Central memory CD8-positive, alpha-beta T cell (primary cell): ENCODE measurements around the gene LBHD2.
"Not testable (repeated sequence)": the region's sequence is repeated elsewhere in the genome, so short reads cannot be mapped to it uniquely, and the experiment has no call there.

Experiments
- ATAC-seq: fragments of 150-1000 bp; cut with Tn5 transposase; replicated peaks from 2 replicates; pipeline ENCODE4 v1.10.0; 2022; ENCODE audit warnings: mild to moderate bottlenecking, moderate FRiP score, moderate number of reproducible peaks; ENCODE audit not compliant: poor library complexity, severe bottlenecking; ENCODE audit errors: extremely low read depth
- DNase-seq, 2 donors: peaks; one replicate each; pipeline ENCODE4 v3.0.0; 2021; ENCODE audit warnings: low spot score in 2 of 2
- H3K27ac Mint-ChIP-seq: one replicate; pipeline ENCODE4 v1.8.0; 2022; ENCODE audit warnings: low read depth, mild to moderate bottlenecking, moderate library complexity, mixed read lengths
- H3K27me3 Mint-ChIP-seq: one replicate; pipeline ENCODE4 v1.8.0; 2022; ENCODE audit warnings: mixed read lengths
- H3K36me3 Mint-ChIP-seq: one replicate; pipeline ENCODE4 v1.8.0; 2022; ENCODE audit warnings: mild to moderate bottlenecking, moderate library complexity, mixed read lengths; ENCODE audit not compliant: insufficient read depth
- H3K4me1 Mint-ChIP-seq: one replicate; pipeline ENCODE4 v1.8.0; 2022; ENCODE audit warnings: mixed read lengths
- H3K4me3 Mint-ChIP-seq: one replicate; pipeline ENCODE4 v1.8.0; 2022; ENCODE audit warnings: mild to moderate bottlenecking, moderate library complexity, mixed read lengths
- H3K9me3 Mint-ChIP-seq: one replicate; pipeline ENCODE4 v1.8.0; 2022; ENCODE audit warnings: mixed read lengths

The LBHD2 gene

DNA sequence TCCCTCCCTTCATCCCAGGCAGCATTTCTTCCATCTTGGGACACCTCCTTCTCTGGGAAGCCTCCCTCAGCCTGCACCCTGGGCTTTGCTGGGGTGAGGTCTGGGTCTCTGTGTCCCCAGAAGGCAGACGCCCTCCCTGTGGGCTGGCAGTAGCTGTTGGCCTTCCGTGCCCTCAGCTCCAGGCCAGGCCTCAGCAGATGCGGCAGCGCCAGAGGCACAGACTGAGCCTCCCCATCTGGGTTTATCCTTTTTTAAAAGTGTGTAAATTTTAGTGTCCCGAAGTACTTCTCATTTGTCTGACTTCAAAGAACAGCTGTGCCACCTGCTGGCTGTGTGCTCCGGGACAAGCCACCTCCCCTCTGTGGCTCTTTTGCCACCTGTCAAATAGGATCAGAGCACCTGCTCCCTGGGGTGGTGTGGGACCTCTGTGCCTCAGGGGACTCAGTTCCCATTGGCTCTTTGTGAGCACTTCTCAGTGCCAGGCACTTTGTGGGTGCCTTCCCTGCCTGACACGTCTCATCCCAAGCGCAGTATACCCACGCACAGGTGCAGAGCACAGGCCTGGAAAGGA, 21.7 kb downstream of the LBHD2 start:
- peaks cover 8% of the 10 kb centered on the region for H3K4me1 Mint-ChIP-seq
- DNase-seq, result no peak
- no peaks in the 10 kb centered on the region for H3K36me3 Mint-ChIP-seq
- no peak for ATAC-seq
- H3K27ac Mint-ChIP-seq, result no peak overlapping the region
- H3K9me3 Mint-ChIP-seq, result no peaks in the 10 kb centered on the region
- no peak overlapping the region for H3K4me3 Mint-ChIP-seq
- H3K27me3 Mint-ChIP-seq, result peaks cover 39% of the 10 kb centered on the region

- Mint-ChIP-seq H3K27me3 (peaks cover 34% of the 10 kb centered on the region), H3K27ac (no peak overlapping the region), H3K36me3 (no peaks in the 10 kb centered on the region), H3K4me1 (peaks cover 8% of the 10 kb centered on the region), H3K9me3 (no peaks in the 10 kb centered on the region), H3K4me3 (no peak overlapping the region)
- DNase-seq (no peak), ATAC-seq (no peak)
These were observed 23.4 kb downstream of the LBHD2 start for GRCh38 chr14:103107455-103107854.

DNA sequence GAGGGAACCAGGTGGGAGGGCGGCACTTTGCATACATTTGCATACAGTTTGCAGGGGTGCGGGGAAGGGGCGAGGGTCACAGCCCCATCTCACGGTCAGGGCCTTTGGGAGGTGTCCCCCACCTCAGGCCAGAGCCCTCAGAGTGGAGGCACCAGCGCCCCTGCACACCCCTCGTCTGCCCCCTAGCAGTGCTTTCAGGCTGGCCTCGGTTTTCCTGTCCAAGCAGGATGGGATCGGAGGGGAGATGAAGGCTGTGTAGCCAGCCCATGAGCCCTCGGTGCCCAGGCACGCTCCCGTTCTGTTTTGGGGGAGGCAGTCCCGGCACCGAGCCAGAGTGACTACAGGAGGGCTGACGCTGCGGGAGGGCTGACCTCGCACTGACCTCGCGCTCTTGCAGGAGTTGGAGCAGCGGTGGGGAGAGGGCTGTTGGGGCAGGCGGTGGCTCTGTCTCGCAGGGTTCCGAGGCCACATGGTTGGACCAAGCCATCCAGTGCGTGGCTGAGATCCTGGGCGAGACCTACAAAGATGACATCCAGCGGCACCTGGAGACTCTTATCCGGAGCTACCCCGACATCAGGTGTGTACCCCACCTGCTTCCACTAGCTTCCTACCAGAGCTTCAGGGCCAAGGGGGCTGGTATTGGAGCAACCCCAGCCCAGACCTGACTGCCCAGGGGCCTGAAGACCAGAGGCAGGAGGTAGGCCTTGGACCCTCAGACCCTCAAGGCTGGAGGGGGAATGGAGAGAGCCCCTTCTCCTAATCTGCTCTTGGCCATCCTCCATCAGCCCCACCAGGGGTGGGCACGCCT, 24.1 kb downstream of the LBHD2 start:
- Mint-ChIP-seq H3K9me3 (no peaks in the 10 kb centered on the region), H3K27me3 (peaks cover 31% of the 10 kb centered on the region), H3K27ac (no peak overlapping the region), H3K36me3 (no peaks in the 10 kb centered on the region), H3K4me3 (no peak overlapping the region), H3K4me1 (peaks cover 8% of the 10 kb centered on the region)
- DNase-seq (no peak), ATAC-seq (no peak)

- Mint-ChIP-seq H3K27ac (no peak overlapping the region), H3K36me3 (no peaks in the 10 kb centered on the region), H3K4me3 (no peak overlapping the region), H3K27me3 (peaks cover 25% of the 10 kb centered on the region), H3K9me3 (no peaks in the 10 kb centered on the region), H3K4me1 (peaks cover 8% of the 10 kb centered on the region)
- ATAC-seq, result no peak
- DNase-seq, result no peak
These were observed 24.8 kb downstream of the LBHD2 start for GRCh38 chr14:103108749-103109207.

DNA sequence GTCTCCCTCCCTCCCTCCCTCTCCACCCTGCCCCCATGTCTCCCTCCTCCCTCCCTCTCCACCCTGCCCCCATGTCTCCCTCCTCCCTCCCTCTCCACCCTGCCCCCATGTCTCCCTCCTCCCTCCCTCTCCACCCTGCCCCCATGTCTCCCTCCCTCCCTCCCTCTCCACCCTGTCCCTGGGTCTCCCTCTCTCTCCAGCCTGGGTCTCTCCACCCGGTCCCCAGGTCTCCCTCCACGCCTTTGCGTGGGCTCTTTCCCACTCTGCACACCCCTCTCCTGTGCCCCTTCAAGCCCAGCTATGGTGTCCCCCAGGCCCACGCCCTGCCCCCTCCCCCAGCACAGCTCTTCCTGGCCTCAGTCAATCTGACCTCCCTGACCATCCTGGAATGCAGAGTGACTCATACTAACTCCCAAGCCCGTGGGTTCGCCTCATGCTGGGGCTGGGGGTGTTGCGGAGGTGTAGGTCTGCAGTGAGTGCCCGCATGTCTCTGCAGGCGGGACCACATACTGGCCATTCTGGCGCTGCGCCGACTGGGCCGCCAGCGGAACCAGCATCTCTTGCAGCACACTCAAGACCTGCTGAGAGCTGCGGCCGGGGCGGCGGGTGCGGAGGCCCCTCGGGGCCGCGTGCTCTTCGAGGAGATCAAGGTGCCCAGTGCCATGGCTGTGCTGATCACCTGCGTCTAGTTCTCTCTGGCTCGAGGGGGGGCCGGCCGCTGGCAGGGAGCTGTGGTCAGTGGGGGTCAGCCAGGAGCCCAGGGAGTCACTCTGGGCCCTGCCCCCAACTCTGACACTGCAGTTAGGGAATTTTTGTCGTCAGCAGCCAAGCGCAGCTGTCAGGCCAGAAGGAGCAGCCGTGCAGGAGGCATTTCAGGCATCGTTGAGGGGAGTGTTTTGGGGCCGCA, 25.8 kb downstream of the LBHD2 start:
- H3K36me3 Mint-ChIP-seq, result no peaks in the 10 kb centered on the region
- ATAC-seq (no peak), DNase-seq (no peak)
- no peaks in the 10 kb centered on the region for H3K9me3 Mint-ChIP-seq
- peaks cover 7% of the 10 kb centered on the region for H3K4me1 Mint-ChIP-seq
- no peak overlapping the region for H3K27ac Mint-ChIP-seq
- H3K27me3 Mint-ChIP-seq, result peaks cover 20% of the 10 kb centered on the region
- no peak overlapping the region for H3K4me3 Mint-ChIP-seq

- no peak for ATAC-seq
These were observed 26.7 kb downstream of the LBHD2 start for GRCh38 chr14:103110681-103111231.

GRCh38 chr14:103111232-103111868, 27.3 kb downstream of the LBHD2 start:
- Mint-ChIP-seq H3K4me1 (peaks cover 5% of the 10 kb centered on the region), H3K36me3 (no peaks in the 10 kb centered on the region), H3K27me3 (peaks cover 9% of the 10 kb centered on the region), H3K27ac (no peak overlapping the region), H3K4me3 (no peak overlapping the region), H3K9me3 (no peaks in the 10 kb centered on the region)
- DNase-seq (no peak), ATAC-seq (peak; percentile 28)

More at GRCh38 chr14:103110681-103111231, 26.7 kb downstream of the LBHD2 start:
- Mint-ChIP-seq H3K27ac (no peak overlapping the region), H3K9me3 (no peaks in the 10 kb centered on the region), H3K27me3 (peaks cover 11% of the 10 kb centered on the region), H3K36me3 (no peaks in the 10 kb centered on the region), H3K4me1 (peaks cover 5% of the 10 kb centered on the region), H3K4me3 (no peak overlapping the region)
- no peak for DNase-seq

GRCh38 chr14:103112400-103113243, 28.6 kb downstream of the LBHD2 start:
- Mint-ChIP-seq H3K36me3 (no peaks in the 10 kb centered on the region), H3K27ac (no peak overlapping the region), H3K4me1 (peaks cover 5% of the 10 kb centered on the region)

DNA sequence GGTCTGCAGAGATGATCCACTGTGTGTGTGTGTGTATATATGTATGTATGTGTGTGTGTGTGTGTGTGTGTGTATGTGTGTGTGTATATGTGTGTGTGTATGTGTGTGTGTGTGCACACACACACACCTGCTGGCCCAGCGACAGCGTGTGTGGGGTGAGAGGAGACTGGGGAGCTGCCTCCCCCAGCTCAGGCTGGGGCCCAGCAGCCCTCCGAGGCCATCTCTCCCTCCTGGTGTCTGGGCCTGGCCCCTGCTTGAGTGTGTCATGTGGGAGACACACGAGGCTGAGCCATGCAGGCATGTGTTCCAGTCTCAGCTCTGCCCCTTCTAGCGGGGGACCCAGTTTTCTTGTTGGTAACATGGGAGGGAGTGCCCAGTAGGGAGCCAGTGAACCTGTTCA, 29.3 kb downstream of the LBHD2 start:
- Mint-ChIP-seq H3K9me3 (no peaks in the 10 kb centered on the region), H3K27ac (no peak overlapping the region), H3K36me3 (no peaks in the 10 kb centered on the region), H3K4me1 (peaks cover 5% of the 10 kb centered on the region), H3K4me3 (no peak overlapping the region), H3K27me3 (peaks cover 9% of the 10 kb centered on the region)
- DNase-seq, result no peak
- ATAC-seq, result no peak

More at GRCh38 chr14:103112400-103113243, 28.6 kb downstream of the LBHD2 start:
- ATAC-seq, result no peak
- Mint-ChIP-seq H3K27me3 (peaks cover 9% of the 10 kb centered on the region), H3K9me3 (no peaks in the 10 kb centered on the region), H3K4me3 (no peak overlapping the region)
- no peak for DNase-seq

DNA sequence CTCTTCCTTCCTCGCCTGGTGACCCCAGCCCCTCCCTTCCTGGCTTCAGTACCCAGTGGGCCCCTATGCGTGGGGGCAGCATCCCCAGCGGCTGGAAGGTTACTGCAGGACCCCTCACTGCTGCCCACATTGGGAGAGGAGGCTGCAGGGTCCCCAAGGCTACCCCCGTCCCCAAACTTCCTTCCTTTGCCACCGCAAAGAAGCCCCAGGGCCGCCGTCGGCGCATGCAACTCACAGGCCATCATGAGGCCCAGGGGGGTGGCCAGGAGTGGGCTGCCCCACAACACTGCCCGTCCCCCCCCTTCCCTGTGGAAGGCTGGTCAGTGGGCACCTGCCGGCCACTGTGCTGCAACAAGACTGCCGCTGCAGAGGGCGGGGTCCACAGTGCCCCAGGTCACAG, 29.8 kb downstream of the LBHD2 start:
- Mint-ChIP-seq H3K27ac (no peak overlapping the region), H3K4me3 (no peak overlapping the region)
- ATAC-seq, result no peak

GRCh38 chr14:103115086-103115679, 31.2 kb downstream of the LBHD2 start:
- H3K27me3 Mint-ChIP-seq, DNase-seq, H3K4me1 Mint-ChIP-seq, H3K9me3 Mint-ChIP-seq, ATAC-seq, H3K36me3 Mint-ChIP-seq: not testable (repeated sequence)
- Mint-ChIP-seq H3K27ac (peak overlapping the region; percentile 76), H3K4me3 (peak overlapping the region; percentile 56)

More for the DNA sequence above, 29.8 kb downstream of the LBHD2 start:
- Mint-ChIP-seq H3K36me3 (no peaks in the 10 kb centered on the region), H3K27me3 (peaks cover 9% of the 10 kb centered on the region), H3K9me3 (no peaks in the 10 kb centered on the region), H3K4me1 (peaks cover 5% of the 10 kb centered on the region)
- no peak for DNase-seq
